Thyroid gland (tissue), 4 donors: ENCODE data around the gene RIC3.

ENCODE experiments used
- POLR2A ChIP-seq, 2 donors: fragments of 450-650 bp; IDR thresholded peaks; one replicate each; pipeline ENCODE4 v1.6.1; 2017; ENCODE audit warnings: antibody characterized with exemption in 2 of 2, mild to moderate bottlenecking in 2 of 2, moderate library complexity in 1 of 2
- TF ChIP-seq, protein P1 (sequence below), 6 experiments: fragments of 200-600 bp in 3 of 6; fragments of 450-650 bp in 3 of 6; sonication (generic) in 3 of 6; IDR thresholded peaks; one replicate each; pipeline ENCODE4 v1.5.1; 2016 to 2019; ENCODE audit warnings: antibody characterized with exemption in 6 of 6, mild to moderate bottlenecking in 2 of 6, inconsistent platforms in 1 of 6, moderate library complexity in 1 of 6

- TF ChIP-seq, protein P1, sequence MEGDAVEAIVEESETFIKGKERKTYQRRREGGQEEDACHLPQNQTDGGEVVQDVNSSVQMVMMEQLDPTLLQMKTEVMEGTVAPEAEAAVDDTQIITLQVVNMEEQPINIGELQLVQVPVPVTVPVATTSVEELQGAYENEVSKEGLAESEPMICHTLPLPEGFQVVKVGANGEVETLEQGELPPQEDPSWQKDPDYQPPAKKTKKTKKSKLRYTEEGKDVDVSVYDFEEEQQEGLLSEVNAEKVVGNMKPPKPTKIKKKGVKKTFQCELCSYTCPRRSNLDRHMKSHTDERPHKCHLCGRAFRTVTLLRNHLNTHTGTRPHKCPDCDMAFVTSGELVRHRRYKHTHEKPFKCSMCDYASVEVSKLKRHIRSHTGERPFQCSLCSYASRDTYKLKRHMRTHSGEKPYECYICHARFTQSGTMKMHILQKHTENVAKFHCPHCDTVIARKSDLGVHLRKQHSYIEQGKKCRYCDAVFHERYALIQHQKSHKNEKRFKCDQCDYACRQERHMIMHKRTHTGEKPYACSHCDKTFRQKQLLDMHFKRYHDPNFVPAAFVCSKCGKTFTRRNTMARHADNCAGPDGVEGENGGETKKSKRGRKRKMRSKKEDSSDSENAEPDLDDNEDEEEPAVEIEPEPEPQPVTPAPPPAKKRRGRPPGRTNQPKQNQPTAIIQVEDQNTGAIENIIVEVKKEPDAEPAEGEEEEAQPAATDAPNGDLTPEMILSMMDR (IDR thresholded peaks at IDR 0.05), result no peak
- no peak for TF ChIP-seq POLR2A (IDR thresholded peaks at IDR 0.05)
These were observed 63.7 kb downstream of the RIC3 start for GRCh38 chr11:8105133-8105532.
